IPS-20b (cell line): ENCODE measurements around the gene KIAA1755.

Experiments used
- H3K27ac ChIP-seq: one replicate; pipeline ENCODE4 v1.5.1; 2013; ENCODE audit warnings: low read length
- H3K27me3 ChIP-seq: 2 replicates; pipeline ENCODE4 v1.6.1; 2013; ENCODE audit warnings: mild to moderate bottlenecking, low read length, inconsistent platforms; ENCODE audit not compliant: insufficient read depth
- H3K36me3 ChIP-seq: 2 replicates; pipeline ENCODE4 v1.6.1; 2013; ENCODE audit warnings: low read depth, mild to moderate bottlenecking, inconsistent platforms, low read length, moderate library complexity; ENCODE audit not compliant: insufficient read depth
- H3K4me1 ChIP-seq: 2 replicates; pipeline ENCODE4 v1.6.1; 2013; ENCODE audit warnings: mild to moderate bottlenecking, control low read depth, inconsistent platforms, low read length, moderate library complexity; ENCODE audit not compliant: insufficient read depth
- H3K4me3 ChIP-seq: 2 replicates; pipeline ENCODE4 v1.5.1; 2013; ENCODE audit warnings: mild to moderate bottlenecking, low read length, inconsistent platforms
- H3K9ac ChIP-seq: 2 replicates; pipeline ENCODE4 v1.6.1; 2013; ENCODE audit warnings: low read depth, mild to moderate bottlenecking, inconsistent platforms, low read length, moderate library complexity
- H3K9me3 ChIP-seq: 2 replicates; pipeline ENCODE4 v1.6.1; 2013; ENCODE audit warnings: mild to moderate bottlenecking, low read depth, low read length, inconsistent platforms; ENCODE audit not compliant: insufficient read depth

KIAA1755 gene, protein sequence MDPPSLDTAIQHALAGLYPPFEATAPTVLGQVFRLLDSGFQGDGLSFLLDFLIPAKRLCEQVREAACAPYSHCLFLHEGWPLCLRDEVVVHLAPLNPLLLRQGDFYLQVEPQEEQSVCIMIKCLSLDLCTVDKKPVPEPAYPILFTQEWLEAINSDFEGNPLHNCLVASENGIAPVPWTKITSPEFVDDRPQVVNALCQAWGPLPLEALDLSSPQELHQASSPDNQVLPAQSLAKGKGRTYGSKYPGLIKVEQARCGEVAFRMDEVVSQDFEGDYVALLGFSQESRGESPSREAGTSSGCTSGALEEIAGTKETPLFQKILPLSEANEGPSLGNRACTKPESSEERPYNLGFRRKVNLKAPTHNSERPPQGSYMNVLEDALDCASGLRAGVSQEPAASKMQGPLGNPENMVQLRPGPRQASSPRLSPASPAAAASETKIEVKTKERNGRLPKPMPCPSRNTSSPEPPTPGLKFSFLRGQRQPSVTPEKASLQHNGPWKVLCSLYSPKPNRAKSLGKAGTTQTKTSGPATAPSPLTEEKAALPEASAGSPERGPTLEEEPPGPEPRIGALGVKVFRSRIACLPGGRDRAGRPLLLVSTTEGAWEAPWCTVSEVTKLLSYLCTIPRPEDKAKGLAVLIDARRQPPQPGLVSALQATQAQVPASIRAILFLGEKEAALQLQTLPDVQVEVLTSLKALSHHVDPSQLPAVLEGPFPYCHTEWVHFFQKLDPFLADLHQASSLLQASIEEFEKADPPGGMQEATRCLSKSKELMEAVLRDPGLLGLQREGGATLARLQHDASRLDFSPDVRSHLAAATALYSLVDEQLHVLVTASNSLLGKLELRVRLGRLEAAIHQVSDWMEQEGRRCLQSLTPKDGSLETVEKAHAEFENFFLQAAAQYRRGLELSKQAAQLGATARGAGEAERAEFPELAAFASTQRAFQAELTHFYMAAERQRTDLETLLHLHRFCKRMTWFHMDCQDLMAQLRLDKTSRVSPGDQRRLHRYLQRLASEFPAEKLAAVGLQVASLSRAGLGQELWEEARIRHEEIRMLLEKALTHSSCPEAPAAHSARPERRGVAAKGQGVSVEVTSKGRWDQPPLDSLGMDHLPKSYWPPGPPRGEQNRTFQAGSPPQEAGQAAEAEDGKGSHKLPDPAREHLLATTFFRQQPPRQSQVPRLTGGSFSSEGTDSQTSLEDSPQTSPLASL

DNA sequence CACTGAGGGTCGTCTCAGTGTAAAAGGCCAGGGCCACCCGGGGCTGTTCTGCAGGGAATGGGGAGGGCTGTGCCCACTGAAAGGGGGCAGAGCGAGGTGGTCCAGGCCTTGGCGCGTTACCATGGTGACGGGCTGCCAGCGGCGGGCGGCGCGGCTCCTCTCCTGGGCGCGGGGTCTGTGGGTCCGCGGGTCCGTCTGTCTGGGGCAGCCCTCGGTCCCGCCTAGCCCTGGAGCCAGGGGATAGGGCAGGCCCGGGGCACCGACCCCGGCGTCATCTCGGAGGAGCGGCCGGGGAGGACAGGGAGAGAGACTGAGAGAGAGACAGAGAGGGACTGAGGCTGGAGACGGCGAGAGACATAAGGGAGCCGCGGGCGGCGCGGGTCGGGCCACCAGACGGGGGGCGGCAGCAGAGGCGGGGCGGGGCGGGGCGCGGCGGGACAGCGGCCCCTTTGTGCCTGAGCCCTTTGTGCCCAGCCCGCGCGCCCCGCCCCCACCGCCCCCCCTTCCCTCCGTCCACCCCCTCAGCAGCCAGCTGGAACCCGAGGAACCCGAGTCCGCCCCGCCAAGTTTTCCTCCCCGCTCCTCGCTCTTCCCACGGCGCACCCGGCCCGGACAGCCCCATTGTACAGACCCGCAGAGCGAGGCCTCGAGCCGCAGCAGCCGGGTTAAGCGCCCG lies at the start of gene KIAA1755:
Gene KIAA1755, minus strand, starts transcription at position 358 of the 676 bp plus-strand sequence. Its CDS starts 235 bp downstream, at position 123.
- Histone ChIP-seq H3K27ac (no peak within 1 kb of the TSS), H3K9ac (no peak within 1 kb of the TSS), H3K4me3 (peak within 1 kb of the TSS; percentile 63; the same call in 1 of the 2 replicates), H3K27me3 (peaks cover 30% of the 10 kb centered on the region), H3K36me3 (no peaks in the 10 kb centered on the region), H3K4me1 (peaks cover 3% of the 10 kb centered on the region; the same call in 1 of the 2 replicates), H3K9me3 (no peaks in the 10 kb centered on the region)

GRCh38 chr20:38308447-38308846 lies 47.9 kb upstream of the KIAA1755 start:
- Histone ChIP-seq H3K9me3 (no peaks in the 10 kb centered on the region), H3K4me1 (no peaks in the 10 kb centered on the region), H3K36me3 (no peaks in the 10 kb centered on the region), H3K27me3 (no peaks in the 10 kb centered on the region), H3K4me3 (no peak overlapping the region), H3K27ac (no peak overlapping the region), H3K9ac (no peak overlapping the region)

GRCh38 chr20:38308047-38308438 lies 47.5 kb upstream of the KIAA1755 start:
- H3K27ac ChIP-seq: no peak overlapping the region
- H3K9me3 ChIP-seq: no peaks in the 10 kb centered on the region
- no peaks in the 10 kb centered on the region for H3K4me1 ChIP-seq
- H3K36me3 ChIP-seq: no peaks in the 10 kb centered on the region
- H3K4me3 ChIP-seq: no peak overlapping the region
- H3K27me3 ChIP-seq: no peaks in the 10 kb centered on the region
- H3K9ac ChIP-seq: no peak overlapping the region

GRCh38 chr20:38307371-38308046 lies 47.0 kb upstream of the KIAA1755 start:
- Histone ChIP-seq H3K9me3 (no peaks in the 10 kb centered on the region), H3K4me1 (no peaks in the 10 kb centered on the region), H3K36me3 (no peaks in the 10 kb centered on the region), H3K4me3 (no peak overlapping the region), H3K9ac (no peak overlapping the region), H3K27me3 (no peaks in the 10 kb centered on the region), H3K27ac (no peak overlapping the region)

DNA sequence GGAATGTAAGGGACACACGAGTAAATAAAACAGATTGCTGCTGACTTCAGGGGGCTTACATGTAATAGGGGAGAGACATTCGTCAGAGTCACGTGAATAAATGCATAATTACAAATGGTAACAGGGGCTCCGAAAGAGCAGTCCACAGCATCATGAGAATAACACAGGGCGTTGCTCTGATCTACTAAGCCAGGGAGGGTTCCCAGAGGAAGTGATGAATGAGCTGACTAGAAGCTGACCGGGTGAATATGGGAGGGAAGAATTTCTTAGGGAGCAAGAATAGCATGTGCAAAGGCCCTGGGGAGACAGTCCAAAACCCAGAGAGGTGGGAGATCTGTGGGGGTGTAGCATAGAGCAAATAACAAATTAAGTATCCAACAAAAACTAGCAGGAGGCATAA lies 45.8 kb upstream of the KIAA1755 start:
- Histone ChIP-seq H3K36me3 (no peaks in the 10 kb centered on the region), H3K4me3 (no peak overlapping the region), H3K27ac (no peak overlapping the region), H3K27me3 (no peaks in the 10 kb centered on the region), H3K4me1 (no peaks in the 10 kb centered on the region), H3K9me3 (no peaks in the 10 kb centered on the region), H3K9ac (no peak overlapping the region)

DNA sequence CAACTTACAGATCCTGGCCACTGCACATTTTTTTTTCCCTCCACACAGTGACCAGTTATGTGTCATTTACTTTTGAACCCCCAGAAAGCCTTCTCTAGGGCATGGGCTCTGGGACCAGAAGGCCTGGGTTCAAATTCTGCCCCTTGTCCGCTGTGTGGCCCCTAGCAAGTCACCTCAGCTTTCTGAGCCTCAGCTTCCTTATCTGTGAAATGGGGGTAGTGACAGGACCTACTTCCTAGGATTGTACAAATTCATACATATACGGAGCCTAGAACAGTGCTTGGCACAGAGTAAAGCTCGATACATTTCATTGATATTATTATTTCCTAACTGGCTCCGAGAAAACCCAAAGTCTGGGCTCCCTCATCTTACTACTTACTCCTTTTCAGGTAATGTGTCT lies 45.0 kb upstream of the KIAA1755 start:
- Histone ChIP-seq H3K4me1 (no peaks in the 10 kb centered on the region), H3K27ac (no peak overlapping the region), H3K27me3 (no peaks in the 10 kb centered on the region), H3K9ac (no peak overlapping the region), H3K36me3 (no peaks in the 10 kb centered on the region), H3K9me3 (no peaks in the 10 kb centered on the region), H3K4me3 (no peak overlapping the region)

GRCh38 chr20:38304845-38305447 lies 44.4 kb upstream of the KIAA1755 start:
- Histone ChIP-seq H3K27ac (no peak overlapping the region), H3K9me3 (no peaks in the 10 kb centered on the region), H3K27me3 (no peaks in the 10 kb centered on the region), H3K36me3 (no peaks in the 10 kb centered on the region), H3K9ac (no peak overlapping the region), H3K4me1 (peaks cover 1% of the 10 kb centered on the region; the same call in 1 of the 2 replicates), H3K4me3 (no peak overlapping the region)

- H3K4me3 ChIP-seq: no peak within 1 kb of the TSS
- no peak within 1 kb of the TSS for H3K9ac ChIP-seq
- H3K27ac ChIP-seq: no peak within 1 kb of the TSS
- H3K9me3 ChIP-seq: no peaks in the 10 kb centered on the region
- H3K4me1 ChIP-seq: peaks cover 5% of the 10 kb centered on the region; the same call in 1 of the 2 replicates
- no peaks in the 10 kb centered on the region for H3K27me3 ChIP-seq
- no peaks in the 10 kb centered on the region for H3K36me3 ChIP-seq
Measured at GRCh38 chr20:38303908-38304379, 43.4 kb upstream of the KIAA1755 start, which contains the start of gene BPI. TSS of gene BPI (plus strand) at chr20:38304156. CDS start at chr20:38304224, 68 bp downstream.

- Histone ChIP-seq H3K27ac (no peak overlapping the region), H3K36me3 (no peaks in the 10 kb centered on the region), H3K9me3 (no peaks in the 10 kb centered on the region), H3K9ac (no peak overlapping the region), H3K4me3 (no peak overlapping the region), H3K4me1 (peaks cover 5% of the 10 kb centered on the region; the same call in 1 of the 2 replicates), H3K27me3 (no peaks in the 10 kb centered on the region)
Measured at GRCh38 chr20:38302786-38303185, 42.3 kb upstream of the KIAA1755 start.

GRCh38 chr20:38301309-38301708 lies 40.8 kb upstream of the KIAA1755 start:
- Histone ChIP-seq H3K27me3 (no peaks in the 10 kb centered on the region), H3K4me1 (peaks cover 5% of the 10 kb centered on the region; the same call in 1 of the 2 replicates), H3K36me3 (no peaks in the 10 kb centered on the region), H3K27ac (no peak overlapping the region), H3K4me3 (no peak overlapping the region), H3K9ac (no peak overlapping the region), H3K9me3 (no peaks in the 10 kb centered on the region)
